CD4-positive, alpha-beta T cell (primary cell): ENCODE measurements around the gene CFAP20DC. TPM values are rescaled to one million over a fixed set of nuclear protein-coding genes. Genes with fewer than 3 reads are reported as not detected.

ENCODE experiments used
- ATAC-seq: fragments of 200-7000 bp; cut with Tn5 transposase; one replicate; pipeline ENCODE4 v1.10.0; 2022; ENCODE audit warnings: mild to moderate bottlenecking; ENCODE audit not compliant: poor library complexity
- CTCF ChIA-PET: fragments of 350-600 bp; sonication (Branson Sonifier 250); formaldehyde crosslinking; loops from one replicate; lab custom pipeline; 2021; ENCODE audit warnings: antibody characterized with exemption, inconsistent platforms; lab: Charles Lee
- POLR2A ChIA-PET: fragments of 350-600 bp; sonication (Branson Sonifier 250); formaldehyde crosslinking; loops from one replicate; lab custom pipeline; 2021; ENCODE audit warnings: antibody characterized with exemption, inconsistent platforms; lab: Charles Lee
- DNase-seq, 14 experiments: peaks; one replicate each; pipeline ENCODE4 v3.0.0-alpha.2; 2013 to 2020; ENCODE audit warnings: mixed read lengths in 2 of 14
- H3K27ac ChIP-seq, 2 donors: one replicate each; pipeline versions ENCODE4 v1.5.1 to v1.7.0; 2013; ENCODE audit warnings: low read length in 2 of 2, low read depth in 1 of 2, mild to moderate bottlenecking in 1 of 2
- H3K27me3 ChIP-seq, 2 experiments: 1 replicate in 1 of 2; 2 replicates in 1 of 2; pipeline versions ENCODE4 v1.6.1 to v1.7.0; 2013; ENCODE audit warnings: low read length in 2 of 2, control low read depth in 1 of 2, mild to moderate bottlenecking in 1 of 2, moderate library complexity in 1 of 2; ENCODE audit not compliant: insufficient read depth in 2 of 2, control insufficient read depth in 1 of 2
- H3K36me3 ChIP-seq: one replicate; pipeline ENCODE4 v1.6.1; 2013; ENCODE audit warnings: low read length, control low read depth; ENCODE audit not compliant: insufficient read depth
- H3K4me1 ChIP-seq: one replicate; pipeline ENCODE4 v1.6.1; 2013; ENCODE audit warnings: low read length, control low read depth; ENCODE audit not compliant: insufficient read depth
- H3K4me3 ChIP-seq: one replicate; pipeline ENCODE4 v1.5.1; 2013; ENCODE audit warnings: mild to moderate bottlenecking, low read length, moderate library complexity
- H3K9me3 ChIP-seq, 2 experiments: 1 replicate in 1 of 2; 2 replicates in 1 of 2; pipeline versions ENCODE4 v1.6.1 to v1.7.0; 2013; ENCODE audit warnings: low read length in 2 of 2, mild to moderate bottlenecking in 2 of 2, control low read depth in 1 of 2, moderate library complexity in 1 of 2; ENCODE audit not compliant: control insufficient read depth in 1 of 2, insufficient read depth in 1 of 2
- H3K27ac Mint-ChIP-seq: one replicate; pipeline ENCODE4 v1.8.0; 2020; ENCODE audit warnings: mixed read lengths
- H3K27me3 Mint-ChIP-seq: one replicate; pipeline ENCODE4 v1.8.0; 2021; ENCODE audit warnings: mixed read lengths
- H3K36me3 Mint-ChIP-seq: one replicate; pipeline ENCODE4 v1.8.0; 2021; ENCODE audit warnings: low read depth, mixed read lengths
- H3K4me1 Mint-ChIP-seq: one replicate; pipeline ENCODE4 v1.8.0; 2021; ENCODE audit warnings: low read depth, mixed read lengths
- H3K4me3 Mint-ChIP-seq: one replicate; pipeline ENCODE4 v1.8.0; 2020; ENCODE audit warnings: mild to moderate bottlenecking, mixed read lengths
- H3K9me3 Mint-ChIP-seq: one replicate; pipeline ENCODE4 v1.8.0; 2020; ENCODE audit warnings: mixed read lengths
- CTCF ChIP-seq: fragments of 200-600 bp; IDR thresholded peaks from one replicate; pipeline ENCODE4 v1.8.0; 2022; ENCODE audit warnings: antibody characterized with exemption, mild to moderate bottlenecking
- intact Hi-C, 2 experiments: fragments of 100-400 bp; cut with DNase I in 1 of 2; cut with micrococcal nuclease in 1 of 2; formaldehyde crosslinking; loops; one replicate each; pipeline versions ENCODE4 v1.15.1 to v1.9.0; 2023 to 2025; cut with DNase I, micrococcal nuclease
- total RNA-seq, 174 experiments: library from RNA in 2 of 174; stranded (reverse) in 2 of 174; gene quantifications; one replicate each; pipeline ENCODE4 v1.2.3 and lab custom pipeline; 2021 to 2026

The CFAP20DC gene
- total RNA-seq, 2 experiments from 2014 or later: 0.11 to 0.20 TPM

GRCh38 chr3:58866079-58866478 is 183.7 kb downstream of the CFAP20DC start:
- H3K9me3 Mint-ChIP-seq: no peaks in the 10 kb centered on the region
- Histone ChIP-seq H3K27me3 (no peaks in the 10 kb centered on the region), H3K4me3 (no peak overlapping the region), H3K27ac (no peak overlapping the region), H3K9me3 (no peaks in the 10 kb centered on the region), H3K4me1 (no peaks in the 10 kb centered on the region), H3K36me3 (no peaks in the 10 kb centered on the region)
- no peaks in the 10 kb centered on the region for H3K27me3 Mint-ChIP-seq
- CTCF ChIA-PET: no interaction called here
- H3K27ac Mint-ChIP-seq: no peak overlapping the region
- intact Hi-C loops: no loop called here
- POLR2A ChIA-PET: no interaction called here
- H3K36me3 Mint-ChIP-seq: no peaks in the 10 kb centered on the region
- ATAC-seq (no peak), DNase-seq (no peak)
- no peaks in the 10 kb centered on the region for H3K4me1 Mint-ChIP-seq
- H3K4me3 Mint-ChIP-seq: no peak overlapping the region
- TF ChIP-seq CTCF: no peak

- no peak overlapping the region for H3K27ac ChIP-seq
- POLR2A ChIA-PET: no interaction called here
- intact Hi-C loops: no loop called here
- H3K9me3 Mint-ChIP-seq: no peaks in the 10 kb centered on the region
- H3K4me3 ChIP-seq: no peak overlapping the region
- no peaks in the 10 kb centered on the region for H3K27me3 ChIP-seq
- CTCF ChIA-PET: no interaction called here
- no peaks in the 10 kb centered on the region for H3K4me1 ChIP-seq
- peaks cover 3% of the 10 kb centered on the region for H3K27me3 Mint-ChIP-seq
- TF ChIP-seq CTCF: no peak
- ATAC-seq (no peak), DNase-seq (no peak)
- H3K36me3 ChIP-seq: no peaks in the 10 kb centered on the region
- H3K4me1 Mint-ChIP-seq: no peaks in the 10 kb centered on the region
- H3K36me3 Mint-ChIP-seq: no peaks in the 10 kb centered on the region
- H3K4me3 Mint-ChIP-seq: no peak overlapping the region
- no peak overlapping the region for H3K27ac Mint-ChIP-seq
- no peaks in the 10 kb centered on the region for H3K9me3 ChIP-seq
Measured at GRCh38 chr3:58864480-58864879, 185.3 kb downstream of the CFAP20DC start.

- DNase-seq (no peak), ATAC-seq (no peak)
- Histone ChIP-seq H3K4me1 (no peaks in the 10 kb centered on the region), H3K9me3 (no peaks in the 10 kb centered on the region), H3K4me3 (no peak overlapping the region), H3K27me3 (no peaks in the 10 kb centered on the region), H3K36me3 (no peaks in the 10 kb centered on the region), H3K27ac (no peak overlapping the region)
- intact Hi-C loops: no loop called here
- H3K4me1 Mint-ChIP-seq: no peaks in the 10 kb centered on the region
- TF ChIP-seq CTCF: no peak
- ChIA-PET CTCF (no interaction called here), POLR2A (no interaction called here)
- no peaks in the 10 kb centered on the region for H3K9me3 Mint-ChIP-seq
- H3K36me3 Mint-ChIP-seq: no peaks in the 10 kb centered on the region
- no peak overlapping the region for H3K4me3 Mint-ChIP-seq
- no peak overlapping the region for H3K27ac Mint-ChIP-seq
- H3K27me3 Mint-ChIP-seq: peaks cover 4% of the 10 kb centered on the region
Measured at GRCh38 chr3:58863206-58863605, 186.6 kb downstream of the CFAP20DC start.
